Measurements from ENCODE around the gene AARS2. TPM values are rescaled to one million over a fixed set of nuclear protein-coding genes. Genes with fewer than 3 reads are reported as not detected.

Gene AARS2
- total and polyA plus RNA-seq, 9 of the 15 experiments (the other 6 are each of a cell fraction or from before 2014, with no cell fraction given): 0.97 to 34.0 (median 18.3) TPM

GRCh38 chr6:44338228-44339122 lies 25.3 kb upstream of the AARS2 start (continued):
- TF ChIP-seq MEF2D (tag; conservative IDR thresholded peaks at IDR 0.05; ENCODE audit: low read depth): no peak
- 0 out of 2 replicates have a peak, but pooled peaks have one; percentile 41 for TF ChIP-seq JUND (IDR thresholded peaks at IDR 0.05; ENCODE audit: borderline replicate concordance, low read depth, low read length)
- TF ChIP-seq JUND (tag; IDR thresholded peaks at IDR 0.05; ENCODE audit: borderline replicate concordance, low read depth, low read length): peak; percentile 16; the same call in 1 of the 3 replicates
- TF ChIP-seq EHMT2 (IDR thresholded peaks at IDR 0.05): peak; percentile 46
- TF ChIP-seq LCOR (CRISPR knock-in tag; IDR thresholded peaks at IDR 0.05): 0 out of 2 replicates have a peak, but pooled peaks have one; percentile 47
- TF ChIP-seq CC2D1A (IDR thresholded peaks at IDR 0.05): peak; percentile 71
- TF ChIP-seq BRD9 (IDR thresholded peaks at IDR 0.05; ENCODE audit: low read depth, partially characterized antibody): no peak
- TF ChIP-seq ETV5 (CRISPR knock-in tag; IDR thresholded peaks at IDR 0.05; ENCODE audit: low read depth): 0 out of 2 replicates have a peak, but pooled peaks have one; percentile 44
- TF ChIP-seq ELF4 (CRISPR knock-in tag; IDR thresholded peaks at IDR 0.05): no peak
- TF ChIP-seq, protein P1, sequence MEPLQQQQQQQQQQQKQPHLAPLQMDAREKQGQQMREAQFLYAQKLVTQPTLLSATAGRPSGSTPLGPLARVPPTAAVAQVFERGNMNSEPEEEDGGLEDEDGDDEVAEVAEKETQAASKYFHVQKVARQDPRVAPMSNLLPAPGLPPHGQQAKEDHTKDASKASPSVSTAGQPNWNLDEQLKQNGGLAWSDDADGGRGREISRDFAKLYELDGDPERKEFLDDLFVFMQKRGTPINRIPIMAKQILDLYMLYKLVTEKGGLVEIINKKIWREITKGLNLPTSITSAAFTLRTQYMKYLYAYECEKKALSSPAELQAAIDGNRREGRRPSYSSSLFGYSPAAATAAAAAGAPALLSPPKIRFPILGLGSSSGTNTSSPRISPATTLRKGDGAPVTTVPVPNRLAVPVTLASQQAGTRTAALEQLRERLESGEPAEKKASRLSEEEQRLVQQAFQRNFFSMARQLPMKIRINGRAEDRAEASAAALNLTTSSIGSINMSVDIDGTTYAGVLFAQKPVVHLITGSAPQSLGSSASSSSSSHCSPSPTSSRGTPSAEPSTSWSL (CRISPR knock-in tag; IDR thresholded peaks at IDR 0.05; ENCODE audit: borderline replicate concordance): no peak
- TF ChIP-seq NFIX (CRISPR knock-in tag; IDR thresholded peaks at IDR 0.05; ENCODE audit: low read depth): no peak
- peak in 1 of 2 experiments; percentile 34 for TF ChIP-seq AFF1 (IDR thresholded peaks at IDR 0.05; ENCODE audit: low read depth in 1 of 2, partially characterized antibody in 2 of 2)
- TF ChIP-seq RAD21 (CRISPR knock-in tag; conservative IDR thresholded peaks at IDR 0.05 in 1 of 2, IDR thresholded peaks at IDR 0.05 in 1 of 2): peak; percentile 90 to 97
- peak; percentile 8; the same call in 1 of the 2 replicates for TF ChIP-seq JUN (IDR thresholded peaks at IDR 0.05; ENCODE audit: borderline replicate concordance, low read depth, low read length)
- no peak for TF ChIP-seq JUN (CRISPR knock-in tag; IDR thresholded peaks at IDR 0.05; ENCODE audit: borderline replicate concordance)
- TF ChIP-seq, protein P2, sequence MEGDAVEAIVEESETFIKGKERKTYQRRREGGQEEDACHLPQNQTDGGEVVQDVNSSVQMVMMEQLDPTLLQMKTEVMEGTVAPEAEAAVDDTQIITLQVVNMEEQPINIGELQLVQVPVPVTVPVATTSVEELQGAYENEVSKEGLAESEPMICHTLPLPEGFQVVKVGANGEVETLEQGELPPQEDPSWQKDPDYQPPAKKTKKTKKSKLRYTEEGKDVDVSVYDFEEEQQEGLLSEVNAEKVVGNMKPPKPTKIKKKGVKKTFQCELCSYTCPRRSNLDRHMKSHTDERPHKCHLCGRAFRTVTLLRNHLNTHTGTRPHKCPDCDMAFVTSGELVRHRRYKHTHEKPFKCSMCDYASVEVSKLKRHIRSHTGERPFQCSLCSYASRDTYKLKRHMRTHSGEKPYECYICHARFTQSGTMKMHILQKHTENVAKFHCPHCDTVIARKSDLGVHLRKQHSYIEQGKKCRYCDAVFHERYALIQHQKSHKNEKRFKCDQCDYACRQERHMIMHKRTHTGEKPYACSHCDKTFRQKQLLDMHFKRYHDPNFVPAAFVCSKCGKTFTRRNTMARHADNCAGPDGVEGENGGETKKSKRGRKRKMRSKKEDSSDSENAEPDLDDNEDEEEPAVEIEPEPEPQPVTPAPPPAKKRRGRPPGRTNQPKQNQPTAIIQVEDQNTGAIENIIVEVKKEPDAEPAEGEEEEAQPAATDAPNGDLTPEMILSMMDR (IDR thresholded peaks at IDR 0.05 in 2 of 3, conservative IDR thresholded peaks at IDR 0.05 in 1 of 3; ENCODE audit: insufficient read depth in 2 of 3, low read depth in 1 of 3, low read length in 3 of 3): peak; percentile 87 to 96 (median 88)
- no peak for TF ChIP-seq ZFP30 (CRISPR knock-in tag; IDR thresholded peaks at IDR 0.05; ENCODE audit: borderline replicate concordance)
